ENCODE results near the gene PSPH.

GRCh38 chr7:55975988-55976633, 75.1 kb downstream of the PSPH start:
- no peak for TF ChIP-seq CTCF (IDR thresholded peaks at IDR 0.05 in 2 of 3, conservative IDR thresholded peaks at IDR 0.05 in 1 of 3; ENCODE audit: control insufficient read depth in 2 of 3, extremely low read depth in 1 of 3, insufficient read depth in 1 of 3, low read depth in 3 of 3, low read length in 3 of 3)
- TF ChIP-seq USF2 (IDR thresholded peaks at IDR 0.05; ENCODE audit: borderline replicate concordance, low read depth, low read length): no peak
- no peak for TF ChIP-seq ZNF622 (IDR thresholded peaks at IDR 0.05)
- no peak for TF ChIP-seq EZH2 (IDR thresholded peaks at IDR 0.05; ENCODE audit: borderline replicate concordance, control insufficient read depth, low read depth, low read length)
- no peak for TF ChIP-seq YY1 (IDR thresholded peaks at IDR 0.05; ENCODE audit: low read depth, low read length)
- TF ChIP-seq POLR2A (IDR thresholded peaks at IDR 0.05; ENCODE audit: low read depth, low read length): no peak
- TF ChIP-seq REST (IDR thresholded peaks at IDR 0.05; ENCODE audit: low read depth, low read length): no peak
- no peak for TF ChIP-seq CREM (IDR thresholded peaks at IDR 0.05; ENCODE audit: low read depth)
- no peak for TF ChIP-seq CREB1 (IDR thresholded peaks at IDR 0.05; ENCODE audit: low read depth)
- TF ChIP-seq SIN3A (IDR thresholded peaks at IDR 0.05; ENCODE audit: low read depth, low read length): no peak
- no peak for TF ChIP-seq BACH1 (IDR thresholded peaks at IDR 0.05; ENCODE audit: borderline replicate concordance)
- TF ChIP-seq KDM1A (IDR thresholded peaks at IDR 0.05; ENCODE audit: borderline replicate concordance): no peak
- no peak for TF ChIP-seq NFYB (IDR thresholded peaks at IDR 0.05; ENCODE audit: insufficient read depth, low read depth, low read length)
- no peak for TF ChIP-seq HCFC1 (IDR thresholded peaks at IDR 0.05; ENCODE audit: low read length)

Data from GM12878 (cell line).